GM23338 (cell line): Measurements from ENCODE around the gene TPP2. TPM values are rescaled to one million over a fixed set of nuclear protein-coding genes. Genes with fewer than 3 reads are reported as not detected.

Experiments
- ATAC-seq: fragments of 200-7000 bp; cut with Tn5 transposase; 3 replicates; pipeline ENCODE4 v1.9.1; 2020
- DNase-seq: peaks from one replicate; pipeline ENCODE4 v3.0.0-alpha.2; 2015; ENCODE audit warnings: low spot score
- H2AFZ ChIP-seq: fragments of 200-600 bp; sonication (generic); 2 replicates; pipeline ENCODE4 v1.8.0; 2016; ENCODE audit warnings: antibody characterized with exemption, mild to moderate bottlenecking, moderate library complexity
- H3F3A ChIP-seq: fragments of 200-600 bp; sonication (generic); replicated peaks from 2 replicates; pipeline ENCODE4 v1.8.0; 2017; ENCODE audit warnings: antibody characterized with exemption, mixed run types, low read depth
- H3K27ac ChIP-seq: fragments of 200-600 bp; sonication (generic); 2 replicates; pipeline ENCODE4 v1.6.1; 2016; ENCODE audit warnings: low read depth
- H3K27me3 ChIP-seq: fragments of 200-600 bp; sonication (generic); 2 replicates; pipeline ENCODE4 v1.8.0; 2016; ENCODE audit warnings: mild to moderate bottlenecking, mixed run types, moderate library complexity; ENCODE audit not compliant: insufficient read depth
- H3K36me3 ChIP-seq: fragments of 200-600 bp; sonication (generic); 2 replicates; pipeline ENCODE4 v1.8.0; 2016; ENCODE audit warnings: mild to moderate bottlenecking; ENCODE audit not compliant: insufficient read depth
- H3K4me1 ChIP-seq: fragments of 200-600 bp; sonication (generic); 2 replicates; pipeline ENCODE4 v1.8.0; 2016; ENCODE audit warnings: mild to moderate bottlenecking, moderate library complexity; ENCODE audit not compliant: insufficient read depth
- H3K4me2 ChIP-seq: fragments of 200-600 bp; sonication (generic); 2 replicates; pipeline ENCODE4 v1.7.1; 2017; ENCODE audit warnings: mixed run types
- H3K4me3 ChIP-seq: fragments of 200-600 bp; sonication (generic); 2 replicates; pipeline ENCODE4 v1.6.1; 2016; ENCODE audit warnings: mixed run types
- H3K79me2 ChIP-seq: fragments of 200-600 bp; sonication (generic); replicated peaks from 2 replicates; pipeline ENCODE4 v1.8.0; 2017; ENCODE audit warnings: mild to moderate bottlenecking; ENCODE audit not compliant: insufficient read depth
- H3K9me2 ChIP-seq: fragments of 200-600 bp; sonication (generic); 2 replicates; pipeline ENCODE4 v1.8.0; 2017; ENCODE audit not compliant: insufficient read depth
- H4K20me1 ChIP-seq: fragments of 200-600 bp; sonication (generic); replicated peaks from 2 replicates; pipeline ENCODE4 v1.8.0; 2017; ENCODE audit warnings: mild to moderate bottlenecking; ENCODE audit not compliant: insufficient read depth
- H3K27ac Mint-ChIP-seq: 2 replicates; pipeline ENCODE4 v1.8.0; 2020; ENCODE audit warnings: inconsistent platforms, mild to moderate bottlenecking, moderate library complexity, mixed read lengths
- H3K27me3 Mint-ChIP-seq: 3 replicates; pipeline ENCODE4 v1.8.0; 2022; ENCODE audit warnings: low read depth, mild to moderate bottlenecking, moderate library complexity, mixed read lengths, inconsistent platforms; ENCODE audit not compliant: insufficient read depth, poor library complexity
- H3K36me3 Mint-ChIP-seq: 3 replicates; pipeline ENCODE4 v1.8.0; 2021; ENCODE audit warnings: low read depth, mild to moderate bottlenecking, inconsistent platforms, moderate library complexity, mixed read lengths
- H3K4me1 Mint-ChIP-seq: 3 replicates; pipeline ENCODE4 v1.8.0; 2020; ENCODE audit warnings: mild to moderate bottlenecking, inconsistent platforms, mixed read lengths
- H3K4me3 Mint-ChIP-seq: 3 replicates; pipeline ENCODE4 v1.8.0; 2021; ENCODE audit warnings: moderate library complexity, mild to moderate bottlenecking, inconsistent platforms, mixed read lengths
- H3K9me3 Mint-ChIP-seq: 3 replicates; pipeline ENCODE4 v1.8.0; 2020; ENCODE audit warnings: moderate library complexity, mild to moderate bottlenecking, inconsistent platforms, mixed read lengths
- CREB1 ChIP-seq: fragments of 250-450 bp; sonication (Bioruptor Pico); IDR thresholded peaks from 2 replicates; pipeline ENCODE4 v1.5.0; 2020; ENCODE audit warnings: low read depth, mild to moderate bottlenecking, moderate library complexity
- EZH2 ChIP-seq: fragments of 200-600 bp; sonication (generic); IDR thresholded peaks from one replicate; pipeline ENCODE4 v1.8.0; 2017; ENCODE audit warnings: antibody characterized with exemption, mild to moderate bottlenecking, low read depth; ENCODE audit not compliant: unreplicated experiment
- EZH2phosphoT487 ChIP-seq: fragments of 200-600 bp; sonication (generic); IDR thresholded peaks from one replicate; pipeline ENCODE4 v1.8.1; 2018; ENCODE audit warnings: antibody characterized with exemption; ENCODE audit not compliant: unreplicated experiment
- JUNB ChIP-seq: IDR thresholded peaks from one replicate; pipeline ENCODE4 v1.6.1; 2016; ENCODE audit warnings: antibody characterized with exemption; ENCODE audit not compliant: unreplicated experiment
- NANOG ChIP-seq: IDR thresholded peaks from 2 replicates; pipeline ENCODE4 v1.6.1; 2016; ENCODE audit warnings: antibody characterized with exemption, borderline replicate concordance
- POLR2AphosphoS5 ChIP-seq: IDR thresholded peaks from 2 replicates; pipeline ENCODE4 v1.6.1; 2016; ENCODE audit warnings: antibody characterized with exemption, low read depth
- STAT1 ChIP-seq: IDR thresholded peaks from one replicate; pipeline ENCODE4 v1.6.1; 2016; ENCODE audit warnings: antibody characterized with exemption; ENCODE audit not compliant: unreplicated experiment
- ZNF114 ChIP-seq: fragments of 250-450 bp; sonication (Bioruptor Pico); IDR thresholded peaks from 2 replicates; pipeline ENCODE4 v1.5.0; 2020; ENCODE audit warnings: mild to moderate bottlenecking, moderate library complexity
- ZNF331 ChIP-seq: fragments of 250-450 bp; sonication (Bioruptor Pico); IDR thresholded peaks from 2 replicates; pipeline ENCODE4 v1.5.0; 2020; ENCODE audit warnings: low read depth, mild to moderate bottlenecking, moderate library complexity
- polyA plus RNA-seq: library from polyadenylated mRNA; unstranded; fragments of >200 nt; fragmentation: Nextera tagmentation; extraction: Ambion mirVana; gene quantifications from 2 replicates; pipeline ENCODE4 v1.2.1, GENCODE V29; 2016
- total RNA-seq: library from RNA; depleted of rRNA; stranded (reverse); fragments of >200 nt; shearing (Covaris generic); gene quantifications from 2 replicates; pipeline ENCODE4 v1.2.3, GENCODE V29; 2014
- TF ChIP-seq, protein P1 (sequence below): fragments of 250-450 bp; sonication (Bioruptor Pico); IDR thresholded peaks from 2 replicates; pipeline ENCODE4 v1.5.0; 2020; ENCODE audit warnings: mild to moderate bottlenecking, moderate library complexity
- TF ChIP-seq, protein P2 (sequence below): IDR thresholded peaks from 2 replicates; pipeline ENCODE4 v1.6.1; 2016; ENCODE audit warnings: antibody characterized with exemption
- TF ChIP-seq, protein P3 (sequence below): IDR thresholded peaks from one replicate; pipeline ENCODE4 v1.6.1; 2018; ENCODE audit warnings: antibody characterized with exemption; ENCODE audit not compliant: unreplicated experiment
- TF ChIP-seq, protein P4 (sequence below), 2 experiments: fragments of 200-600 bp in 1 of 2; sonication (generic) in 1 of 2; conservative IDR thresholded peaks; 2 replicates each; pipeline versions ENCODE4 v1.5.1 to v1.6.1; 2016 to 2017; ENCODE audit warnings: antibody characterized with exemption in 2 of 2, low read depth in 2 of 2, mild to moderate bottlenecking in 2 of 2, moderate library complexity in 1 of 2

TPP2 gene
- total and polyA plus RNA-seq, 2 experiments from 2014 or later: 56.6 to 111 TPM

DNA sequence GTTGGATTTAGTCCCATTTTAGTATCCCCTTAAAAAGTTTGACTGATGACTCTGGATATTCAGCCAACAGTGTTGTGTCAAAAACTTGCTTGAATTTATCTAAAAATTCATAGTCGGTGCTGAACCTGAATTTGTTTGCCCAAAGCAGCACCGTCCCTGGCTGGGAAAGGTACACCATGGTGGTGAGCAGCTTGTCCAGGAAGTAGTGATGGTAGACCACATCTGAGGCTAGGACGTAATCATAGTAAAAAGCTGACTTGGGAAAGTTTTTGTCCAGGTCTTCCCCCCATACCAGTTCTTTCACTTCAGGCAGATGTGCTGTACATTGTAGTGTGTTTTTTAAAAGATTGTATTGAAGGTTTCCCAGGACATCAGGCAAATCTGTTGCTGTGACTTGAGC lies 89.2 kb downstream of the TPP2 start:
- no peaks in the 10 kb centered on the region for H4K20me1 ChIP-seq
- DNase-seq: no peak
- peaks cover 32% of the 10 kb centered on the region for H3K4me1 Mint-ChIP-seq
- no peak for ATAC-seq
- H3K4me3 ChIP-seq: no peak overlapping the region
- no peak overlapping the region for H3K27ac ChIP-seq
- H3K4me1 ChIP-seq: peaks cover 21% of the 10 kb centered on the region
- H3K79me2 ChIP-seq: no peaks in the 10 kb centered on the region
- no peaks in the 10 kb centered on the region for H3K36me3 Mint-ChIP-seq
- no peak overlapping the region for H3K27ac Mint-ChIP-seq
- H3K27me3 Mint-ChIP-seq: peaks cover 3% of the 10 kb centered on the region
- no peak overlapping the region for H2AFZ ChIP-seq
- no peaks in the 10 kb centered on the region for H3K9me3 Mint-ChIP-seq
- no peak overlapping the region for H3K4me3 Mint-ChIP-seq
- no peak for TF ChIP-seq ZNF331
- TF ChIP-seq, protein P1, sequence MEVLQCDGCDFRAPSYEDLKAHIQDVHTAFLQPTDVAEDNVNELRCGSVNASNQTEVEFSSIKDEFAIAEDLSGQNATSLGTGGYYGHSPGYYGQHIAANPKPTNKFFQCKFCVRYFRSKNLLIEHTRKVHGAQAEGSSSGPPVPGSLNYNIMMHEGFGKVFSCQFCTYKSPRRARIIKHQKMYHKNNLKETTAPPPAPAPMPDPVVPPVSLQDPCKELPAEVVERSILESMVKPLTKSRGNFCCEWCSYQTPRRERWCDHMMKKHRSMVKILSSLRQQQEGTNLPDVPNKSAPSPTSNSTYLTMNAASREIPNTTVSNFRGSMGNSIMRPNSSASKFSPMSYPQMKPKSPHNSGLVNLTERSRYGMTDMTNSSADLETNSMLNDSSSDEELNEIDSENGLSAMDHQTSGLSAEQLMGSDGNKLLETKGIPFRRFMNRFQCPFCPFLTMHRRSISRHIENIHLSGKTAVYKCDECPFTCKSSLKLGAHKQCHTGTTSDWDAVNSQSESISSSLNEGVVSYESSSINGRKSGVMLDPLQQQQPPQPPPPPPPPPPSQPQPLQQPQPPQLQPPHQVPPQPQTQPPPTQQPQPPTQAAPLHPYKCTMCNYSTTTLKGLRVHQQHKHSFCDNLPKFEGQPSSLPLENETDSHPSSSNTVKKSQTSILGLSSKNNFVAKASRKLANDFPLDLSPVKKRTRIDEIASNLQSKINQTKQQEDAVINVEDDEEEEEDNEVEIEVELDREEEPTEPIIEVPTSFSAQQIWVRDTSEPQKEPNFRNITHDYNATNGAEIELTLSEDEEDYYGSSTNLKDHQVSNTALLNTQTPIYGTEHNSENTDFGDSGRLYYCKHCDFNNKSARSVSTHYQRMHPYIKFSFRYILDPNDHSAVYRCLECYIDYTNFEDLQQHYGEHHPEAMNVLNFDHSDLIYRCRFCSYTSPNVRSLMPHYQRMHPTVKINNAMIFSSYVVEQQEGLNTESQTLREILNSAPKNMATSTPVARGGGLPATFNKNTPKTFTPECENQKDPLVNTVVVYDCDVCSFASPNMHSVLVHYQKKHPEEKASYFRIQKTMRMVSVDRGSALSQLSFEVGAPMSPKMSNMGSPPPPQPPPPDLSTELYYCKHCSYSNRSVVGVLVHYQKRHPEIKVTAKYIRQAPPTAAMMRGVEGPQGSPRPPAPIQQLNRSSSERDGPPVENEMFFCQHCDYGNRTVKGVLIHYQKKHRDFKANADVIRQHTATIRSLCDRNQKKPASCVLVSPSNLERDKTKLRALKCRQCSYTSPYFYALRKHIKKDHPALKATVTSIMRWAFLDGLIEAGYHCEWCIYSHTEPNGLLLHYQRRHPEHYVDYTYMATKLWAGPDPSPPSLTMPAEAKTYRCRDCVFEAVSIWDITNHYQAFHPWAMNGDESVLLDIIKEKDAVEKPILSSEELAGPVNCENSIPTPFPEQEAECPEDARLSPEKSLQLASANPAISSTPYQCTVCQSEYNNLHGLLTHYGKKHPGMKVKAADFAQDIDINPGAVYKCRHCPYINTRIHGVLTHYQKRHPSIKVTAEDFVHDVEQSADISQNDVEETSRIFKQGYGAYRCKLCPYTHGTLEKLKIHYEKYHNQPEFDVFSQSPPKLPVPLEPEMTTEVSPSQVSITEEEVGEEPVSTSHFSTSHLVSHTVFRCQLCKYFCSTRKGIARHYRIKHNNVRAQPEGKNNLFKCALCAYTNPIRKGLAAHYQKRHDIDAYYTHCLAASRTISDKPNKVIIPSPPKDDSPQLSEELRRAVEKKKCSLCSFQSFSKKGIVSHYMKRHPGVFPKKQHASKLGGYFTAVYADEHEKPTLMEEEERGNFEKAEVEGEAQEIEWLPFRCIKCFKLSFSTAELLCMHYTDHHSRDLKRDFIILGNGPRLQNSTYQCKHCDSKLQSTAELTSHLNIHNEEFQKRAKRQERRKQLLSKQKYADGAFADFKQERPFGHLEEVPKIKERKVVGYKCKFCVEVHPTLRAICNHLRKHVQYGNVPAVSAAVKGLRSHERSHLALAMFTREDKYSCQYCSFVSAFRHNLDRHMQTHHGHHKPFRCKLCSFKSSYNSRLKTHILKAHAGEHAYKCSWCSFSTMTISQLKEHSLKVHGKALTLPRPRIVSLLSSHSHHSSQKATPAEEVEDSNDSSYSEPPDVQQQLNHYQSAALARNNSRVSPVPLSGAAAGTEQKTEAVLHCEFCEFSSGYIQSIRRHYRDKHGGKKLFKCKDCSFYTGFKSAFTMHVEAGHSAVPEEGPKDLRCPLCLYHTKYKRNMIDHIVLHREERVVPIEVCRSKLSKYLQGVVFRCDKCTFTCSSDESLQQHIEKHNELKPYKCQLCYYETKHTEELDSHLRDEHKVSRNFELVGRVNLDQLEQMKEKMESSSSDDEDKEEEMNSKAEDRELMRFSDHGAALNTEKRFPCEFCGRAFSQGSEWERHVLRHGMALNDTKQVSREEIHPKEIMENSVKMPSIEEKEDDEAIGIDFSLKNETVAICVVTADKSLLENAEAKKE: no peak
- no peak for TF ChIP-seq EZH2
- no peak for TF ChIP-seq ZNF114 (CRISPR knock-in tag)
- no peak for TF ChIP-seq EZH2phosphoT487
- TF ChIP-seq STAT1: no peak
- TF ChIP-seq, protein P2, sequence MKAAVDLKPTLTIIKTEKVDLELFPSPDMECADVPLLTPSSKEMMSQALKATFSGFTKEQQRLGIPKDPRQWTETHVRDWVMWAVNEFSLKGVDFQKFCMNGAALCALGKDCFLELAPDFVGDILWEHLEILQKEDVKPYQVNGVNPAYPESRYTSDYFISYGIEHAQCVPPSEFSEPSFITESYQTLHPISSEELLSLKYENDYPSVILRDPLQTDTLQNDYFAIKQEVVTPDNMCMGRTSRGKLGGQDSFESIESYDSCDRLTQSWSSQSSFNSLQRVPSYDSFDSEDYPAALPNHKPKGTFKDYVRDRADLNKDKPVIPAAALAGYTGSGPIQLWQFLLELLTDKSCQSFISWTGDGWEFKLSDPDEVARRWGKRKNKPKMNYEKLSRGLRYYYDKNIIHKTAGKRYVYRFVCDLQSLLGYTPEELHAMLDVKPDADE: no peak
- TF ChIP-seq JUNB: no peak
- TF ChIP-seq, protein P3, sequence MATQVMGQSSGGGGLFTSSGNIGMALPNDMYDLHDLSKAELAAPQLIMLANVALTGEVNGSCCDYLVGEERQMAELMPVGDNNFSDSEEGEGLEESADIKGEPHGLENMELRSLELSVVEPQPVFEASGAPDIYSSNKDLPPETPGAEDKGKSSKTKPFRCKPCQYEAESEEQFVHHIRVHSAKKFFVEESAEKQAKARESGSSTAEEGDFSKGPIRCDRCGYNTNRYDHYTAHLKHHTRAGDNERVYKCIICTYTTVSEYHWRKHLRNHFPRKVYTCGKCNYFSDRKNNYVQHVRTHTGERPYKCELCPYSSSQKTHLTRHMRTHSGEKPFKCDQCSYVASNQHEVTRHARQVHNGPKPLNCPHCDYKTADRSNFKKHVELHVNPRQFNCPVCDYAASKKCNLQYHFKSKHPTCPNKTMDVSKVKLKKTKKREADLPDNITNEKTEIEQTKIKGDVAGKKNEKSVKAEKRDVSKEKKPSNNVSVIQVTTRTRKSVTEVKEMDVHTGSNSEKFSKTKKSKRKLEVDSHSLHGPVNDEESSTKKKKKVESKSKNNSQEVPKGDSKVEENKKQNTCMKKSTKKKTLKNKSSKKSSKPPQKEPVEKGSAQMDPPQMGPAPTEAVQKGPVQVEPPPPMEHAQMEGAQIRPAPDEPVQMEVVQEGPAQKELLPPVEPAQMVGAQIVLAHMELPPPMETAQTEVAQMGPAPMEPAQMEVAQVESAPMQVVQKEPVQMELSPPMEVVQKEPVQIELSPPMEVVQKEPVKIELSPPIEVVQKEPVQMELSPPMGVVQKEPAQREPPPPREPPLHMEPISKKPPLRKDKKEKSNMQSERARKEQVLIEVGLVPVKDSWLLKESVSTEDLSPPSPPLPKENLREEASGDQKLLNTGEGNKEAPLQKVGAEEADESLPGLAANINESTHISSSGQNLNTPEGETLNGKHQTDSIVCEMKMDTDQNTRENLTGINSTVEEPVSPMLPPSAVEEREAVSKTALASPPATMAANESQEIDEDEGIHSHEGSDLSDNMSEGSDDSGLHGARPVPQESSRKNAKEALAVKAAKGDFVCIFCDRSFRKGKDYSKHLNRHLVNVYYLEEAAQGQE: no peak
- no peak for TF ChIP-seq NANOG
- no peak for TF ChIP-seq CREB1 (CRISPR knock-in tag)
- no peak for TF ChIP-seq POLR2AphosphoS5
- TF ChIP-seq, protein P4, sequence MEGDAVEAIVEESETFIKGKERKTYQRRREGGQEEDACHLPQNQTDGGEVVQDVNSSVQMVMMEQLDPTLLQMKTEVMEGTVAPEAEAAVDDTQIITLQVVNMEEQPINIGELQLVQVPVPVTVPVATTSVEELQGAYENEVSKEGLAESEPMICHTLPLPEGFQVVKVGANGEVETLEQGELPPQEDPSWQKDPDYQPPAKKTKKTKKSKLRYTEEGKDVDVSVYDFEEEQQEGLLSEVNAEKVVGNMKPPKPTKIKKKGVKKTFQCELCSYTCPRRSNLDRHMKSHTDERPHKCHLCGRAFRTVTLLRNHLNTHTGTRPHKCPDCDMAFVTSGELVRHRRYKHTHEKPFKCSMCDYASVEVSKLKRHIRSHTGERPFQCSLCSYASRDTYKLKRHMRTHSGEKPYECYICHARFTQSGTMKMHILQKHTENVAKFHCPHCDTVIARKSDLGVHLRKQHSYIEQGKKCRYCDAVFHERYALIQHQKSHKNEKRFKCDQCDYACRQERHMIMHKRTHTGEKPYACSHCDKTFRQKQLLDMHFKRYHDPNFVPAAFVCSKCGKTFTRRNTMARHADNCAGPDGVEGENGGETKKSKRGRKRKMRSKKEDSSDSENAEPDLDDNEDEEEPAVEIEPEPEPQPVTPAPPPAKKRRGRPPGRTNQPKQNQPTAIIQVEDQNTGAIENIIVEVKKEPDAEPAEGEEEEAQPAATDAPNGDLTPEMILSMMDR (conservative IDR thresholded peaks at IDR 0.05; ENCODE audit: low read depth in 2 of 2): no peak
- H3F3A ChIP-seq: 0 out of 2 replicates have a peak, but pooled peaks cover 1% of the 10 kb centered on the region
- no peak overlapping the region for H3K4me2 ChIP-seq
- no peaks in the 10 kb centered on the region for H3K9me2 ChIP-seq
- H3K27me3 ChIP-seq: no peaks in the 10 kb centered on the region
- H3K36me3 ChIP-seq: no peaks in the 10 kb centered on the region
